Measurements from ENCODE around the gene THRAP3.

The THRAP3 gene

DNA sequence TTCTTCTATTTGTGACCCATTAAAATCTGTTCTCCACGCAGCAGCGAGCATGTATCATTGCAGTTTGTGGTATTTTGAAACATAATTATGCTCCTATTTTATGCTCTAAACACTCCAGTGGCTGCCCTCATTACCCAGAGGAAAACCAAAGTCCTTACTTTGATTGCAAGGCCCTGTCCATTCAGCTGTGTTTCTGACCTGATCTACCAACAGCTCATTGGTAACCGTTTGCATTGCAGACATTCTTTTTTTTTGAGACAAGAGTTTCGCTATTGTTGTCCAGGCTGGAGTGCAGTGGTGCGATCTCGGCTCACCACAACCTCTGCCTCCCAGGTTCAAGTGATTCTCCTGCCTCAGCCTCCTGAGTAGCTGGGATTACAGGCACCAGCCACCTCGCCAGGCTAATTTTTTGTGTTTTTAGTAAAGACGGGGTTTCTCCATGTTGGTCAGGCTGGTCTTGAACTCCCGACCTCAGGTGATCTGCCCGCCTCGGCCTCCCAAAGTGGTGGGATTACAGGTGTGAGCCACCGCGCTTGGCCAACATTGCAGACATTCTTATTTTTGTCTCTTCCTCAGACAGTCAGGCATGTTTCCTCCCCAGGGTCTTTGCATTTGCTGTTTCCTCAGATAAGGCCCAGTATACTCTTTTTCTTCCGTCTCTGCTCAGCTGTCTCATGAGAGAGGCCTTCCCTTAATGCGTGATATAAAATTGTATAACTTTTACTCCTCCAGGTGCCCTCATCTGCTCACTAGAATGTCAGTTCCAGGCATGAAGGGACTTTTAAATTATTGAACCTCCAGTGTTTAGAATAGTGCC, 32.5 kb downstream of the THRAP3 start:
- no peak for DNase-seq (ENCODE audit: low read depth)
- TF ChIP-seq, protein P1, sequence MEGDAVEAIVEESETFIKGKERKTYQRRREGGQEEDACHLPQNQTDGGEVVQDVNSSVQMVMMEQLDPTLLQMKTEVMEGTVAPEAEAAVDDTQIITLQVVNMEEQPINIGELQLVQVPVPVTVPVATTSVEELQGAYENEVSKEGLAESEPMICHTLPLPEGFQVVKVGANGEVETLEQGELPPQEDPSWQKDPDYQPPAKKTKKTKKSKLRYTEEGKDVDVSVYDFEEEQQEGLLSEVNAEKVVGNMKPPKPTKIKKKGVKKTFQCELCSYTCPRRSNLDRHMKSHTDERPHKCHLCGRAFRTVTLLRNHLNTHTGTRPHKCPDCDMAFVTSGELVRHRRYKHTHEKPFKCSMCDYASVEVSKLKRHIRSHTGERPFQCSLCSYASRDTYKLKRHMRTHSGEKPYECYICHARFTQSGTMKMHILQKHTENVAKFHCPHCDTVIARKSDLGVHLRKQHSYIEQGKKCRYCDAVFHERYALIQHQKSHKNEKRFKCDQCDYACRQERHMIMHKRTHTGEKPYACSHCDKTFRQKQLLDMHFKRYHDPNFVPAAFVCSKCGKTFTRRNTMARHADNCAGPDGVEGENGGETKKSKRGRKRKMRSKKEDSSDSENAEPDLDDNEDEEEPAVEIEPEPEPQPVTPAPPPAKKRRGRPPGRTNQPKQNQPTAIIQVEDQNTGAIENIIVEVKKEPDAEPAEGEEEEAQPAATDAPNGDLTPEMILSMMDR (IDR thresholded peaks at IDR 0.05; ENCODE audit: insufficient read depth, low read depth, low read length, missing control alignments), result no peak
- no peak overlapping the region for H3K4me3 ChIP-seq (ENCODE audit: low read length)

DNA sequence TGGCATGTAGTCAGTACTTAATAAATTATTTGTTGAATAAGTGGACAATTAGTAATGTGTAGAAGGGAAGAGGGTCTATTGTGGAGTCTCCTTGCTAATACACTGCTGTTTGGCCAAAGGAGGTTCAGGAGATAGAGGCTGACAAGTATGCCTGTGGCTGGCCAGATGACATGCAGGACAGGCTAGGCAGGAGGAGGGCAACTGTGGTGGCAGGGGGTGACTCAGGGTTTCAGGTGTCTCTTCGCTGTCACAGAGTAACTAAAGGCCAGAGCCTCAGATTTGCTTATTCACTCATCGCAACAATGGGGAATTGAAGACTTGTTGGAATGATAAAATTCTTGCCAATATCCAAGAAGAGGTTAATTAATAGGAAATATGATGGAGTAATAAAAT, 33.1 kb downstream of the THRAP3 start:
- DNase-seq (ENCODE audit: low read depth), result peak; percentile 53
- H3K4me3 ChIP-seq (ENCODE audit: low read length), result no peak overlapping the region
- TF ChIP-seq, protein P1 (IDR thresholded peaks at IDR 0.05; ENCODE audit: insufficient read depth, low read depth, low read length, missing control alignments), result no peak

- TF ChIP-seq, protein P1 (IDR thresholded peaks at IDR 0.05; ENCODE audit: insufficient read depth, low read depth, low read length, missing control alignments), result no peak
- DNase-seq (ENCODE audit: low read depth), result peak; percentile 39
- H3K4me3 ChIP-seq (ENCODE audit: low read length), result no peak overlapping the region
Measured at GRCh38 chr1:36258960-36259344, 34.7 kb downstream of the THRAP3 start.

DNA sequence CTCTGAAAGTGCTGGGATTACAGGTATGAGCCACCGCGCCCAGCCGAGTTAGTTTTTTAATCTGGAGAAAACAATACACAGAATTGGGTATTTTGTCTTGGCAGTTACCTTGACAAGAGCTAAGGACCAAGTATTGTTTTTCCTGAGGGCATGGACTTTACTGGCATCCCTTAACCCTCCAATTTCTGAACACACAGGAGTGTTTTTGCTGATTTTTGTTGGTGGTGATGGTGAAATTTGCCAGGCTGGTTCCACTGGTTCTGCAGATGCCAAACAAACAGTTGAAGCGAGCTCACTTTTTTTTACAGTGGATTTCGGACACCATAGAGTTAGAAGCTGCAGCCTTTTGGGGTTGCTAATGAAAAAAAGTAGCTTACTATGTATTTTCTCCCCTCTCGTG, 44.7 kb downstream of the THRAP3 start:
- no peak overlapping the region for H3K4me3 ChIP-seq (ENCODE audit: low read length)
- TF ChIP-seq, protein P1 (IDR thresholded peaks at IDR 0.05; ENCODE audit: insufficient read depth, low read depth, low read length, missing control alignments), result no peak
- peak; percentile 37 for DNase-seq (ENCODE audit: low read depth)

DNA sequence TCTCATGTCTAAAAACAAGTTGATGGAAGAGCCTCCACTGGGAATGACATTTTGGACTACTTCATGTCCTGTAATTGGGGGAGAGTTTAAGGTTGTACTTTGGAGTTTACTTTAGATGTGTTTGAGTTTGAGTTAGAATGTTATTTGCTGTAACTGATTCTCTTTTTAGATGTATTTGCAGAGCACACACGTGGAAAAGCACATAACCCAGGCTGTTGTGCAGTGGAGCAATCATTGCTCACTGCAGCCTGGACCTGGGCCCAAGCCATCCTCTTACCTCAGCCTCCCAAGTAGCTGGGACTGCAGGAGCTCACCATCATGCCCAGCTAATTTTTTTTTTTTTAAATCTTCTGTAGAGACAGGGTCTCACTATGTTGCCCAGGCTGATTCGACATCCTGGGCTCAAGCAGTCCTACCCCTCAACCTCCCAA, 45.2 kb downstream of the THRAP3 start:
- no peak for DNase-seq (ENCODE audit: low read depth)
- TF ChIP-seq, protein P1 (IDR thresholded peaks at IDR 0.05; ENCODE audit: insufficient read depth, low read depth, low read length, missing control alignments), result no peak
- H3K4me3 ChIP-seq (ENCODE audit: low read length), result no peak overlapping the region

DNA sequence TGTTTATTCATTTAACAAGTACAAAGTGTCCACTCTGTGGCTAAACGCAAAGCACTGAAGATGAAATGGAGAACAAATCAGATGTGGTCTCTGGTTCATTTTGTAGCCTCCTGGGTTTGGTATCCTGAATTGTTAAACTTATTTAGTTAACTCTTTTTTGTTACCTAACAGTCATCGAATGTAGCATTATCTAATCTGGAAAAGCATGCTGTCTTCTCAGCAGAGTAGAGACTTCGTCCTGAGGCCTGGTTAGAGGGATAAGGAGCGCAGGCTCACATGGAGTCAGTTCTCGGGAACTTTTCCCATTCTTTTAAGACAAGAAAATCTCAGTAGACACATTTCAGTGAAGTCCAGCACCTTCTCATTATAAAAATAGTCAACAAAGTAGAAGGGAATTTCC, 48.8 kb downstream of the THRAP3 start:
- TF ChIP-seq, protein P1 (IDR thresholded peaks at IDR 0.05; ENCODE audit: insufficient read depth, low read depth, low read length, missing control alignments), result no peak
- no peak for DNase-seq (ENCODE audit: low read depth)
- H3K4me3 ChIP-seq (ENCODE audit: low read length), result no peak overlapping the region

DNA sequence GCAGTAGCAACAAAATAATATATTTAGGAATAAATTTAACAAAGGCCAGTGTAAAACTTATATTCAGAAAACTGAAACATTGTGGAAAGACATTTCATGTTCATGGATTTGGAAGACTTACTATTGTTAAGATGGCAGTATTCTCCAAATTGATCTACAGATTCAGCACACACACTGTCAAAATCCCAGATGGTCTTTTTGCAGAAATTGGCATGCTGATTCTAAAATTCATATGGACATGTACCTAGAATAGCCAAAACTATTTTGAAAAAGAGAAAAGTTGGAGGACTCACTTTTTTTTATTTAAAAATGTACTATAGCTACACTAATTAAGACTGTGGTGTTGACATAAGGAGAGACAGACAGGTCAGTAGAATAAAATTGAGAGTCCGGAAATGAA, 50.0 kb downstream of the THRAP3 start:
- TF ChIP-seq, protein P1 (IDR thresholded peaks at IDR 0.05; ENCODE audit: insufficient read depth, low read depth, low read length, missing control alignments), result no peak
- H3K4me3 ChIP-seq (ENCODE audit: low read length), result no peak overlapping the region
- no peak for DNase-seq (ENCODE audit: low read depth)

Measured in epithelial cell of esophagus (primary cell).